GM20431 (cell line): Measurements from ENCODE around the gene COX7A1.

Experiments used
- in situ Hi-C: fragments of 300-500 bp; cut with MseI, MboI; formaldehyde crosslinking; loops from one replicate; pipeline ENCODE4 v1.15.0; 2020; ENCODE audit warnings: low sequenced_read_pairs; ENCODE audit not compliant: unreplicated experiment

Gene COX7A1

GRCh38 chr19:36113894-36114720 lies 38.1 kb downstream of the COX7A1 start:
- in situ Hi-C loops = no loop called here

DNA sequence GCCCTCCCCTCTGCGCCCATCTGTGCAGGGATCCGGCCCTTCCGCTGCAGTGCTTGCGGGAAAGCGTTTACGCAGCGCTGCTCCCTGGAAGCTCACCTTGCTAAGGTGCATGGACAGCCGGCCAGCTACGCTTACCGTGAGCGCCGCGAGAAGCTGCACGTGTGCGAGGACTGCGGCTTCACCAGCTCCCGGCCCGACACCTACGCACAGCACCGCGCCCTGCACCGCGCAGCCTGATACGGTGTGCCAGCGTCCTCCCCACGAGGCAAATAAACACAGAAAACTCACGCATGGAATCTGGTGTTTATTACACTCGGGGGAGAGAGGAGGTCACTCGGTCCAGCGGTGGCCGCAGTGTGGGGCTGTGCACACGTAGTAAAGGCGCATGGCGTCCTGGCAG lies 38.8 kb downstream of the COX7A1 start:
- in situ Hi-C loops = no loop called here

GRCh38 chr19:36112678-36113077 lies 39.6 kb downstream of the COX7A1 start:
- in situ Hi-C loops = no loop called here

- in situ Hi-C loops = no loop called here
These were observed 41.1 kb downstream of the COX7A1 start for GRCh38 chr19:36111200-36111539.

GRCh38 chr19:36110487-36111199 lies 41.6 kb downstream of the COX7A1 start, which contains the start of gene OVOL3:
Gene OVOL3 (plus strand): TSS chr19:36111143. CDS start chr19:36111203, 60 bp downstream.
- in situ Hi-C loops = no loop called here

DNA sequence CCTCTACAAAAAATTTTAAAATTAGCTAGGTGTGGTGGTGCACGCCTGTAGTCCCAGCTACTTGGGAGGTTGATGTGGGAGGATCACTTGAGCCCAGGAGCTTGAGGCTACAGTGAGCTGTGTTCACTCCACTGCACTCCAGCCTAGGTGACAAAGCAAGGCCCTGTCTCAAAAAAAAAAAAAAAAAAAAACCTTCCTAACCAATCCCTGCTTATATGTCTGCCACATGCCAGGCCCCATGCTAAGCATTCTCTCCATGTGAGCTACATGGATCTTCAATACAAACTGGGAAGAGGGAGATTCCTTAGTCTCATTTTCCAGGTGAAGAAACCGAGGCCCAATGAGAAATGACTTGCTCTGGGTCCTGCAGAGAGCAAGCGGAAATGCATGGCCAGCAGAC lies 43.6 kb downstream of the COX7A1 start:
- in situ Hi-C loops = no loop called here

GRCh38 chr19:36106991-36107390 lies 45.3 kb downstream of the COX7A1 start:
- in situ Hi-C loops = no loop called here

DNA sequence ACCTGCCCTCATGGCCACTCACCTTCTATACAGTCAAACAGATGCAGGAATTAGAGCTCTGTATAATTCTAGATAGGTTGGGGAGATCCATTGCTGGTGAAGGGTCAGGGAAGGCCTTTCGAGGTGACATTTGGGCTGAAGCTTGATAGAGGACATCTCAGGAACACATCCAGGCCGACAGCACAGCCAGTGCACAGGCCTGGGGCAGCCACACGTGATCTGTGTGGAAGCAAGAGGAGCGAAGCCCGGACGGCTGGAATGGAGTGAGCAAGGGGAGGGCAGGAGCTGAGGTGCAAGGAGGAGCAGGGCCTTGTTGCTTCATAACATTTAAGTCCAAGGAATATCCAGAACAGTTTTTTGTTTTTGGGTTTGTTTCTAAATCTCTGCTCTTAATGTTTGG lies 45.8 kb downstream of the COX7A1 start:
- in situ Hi-C loops = no loop called here

DNA sequence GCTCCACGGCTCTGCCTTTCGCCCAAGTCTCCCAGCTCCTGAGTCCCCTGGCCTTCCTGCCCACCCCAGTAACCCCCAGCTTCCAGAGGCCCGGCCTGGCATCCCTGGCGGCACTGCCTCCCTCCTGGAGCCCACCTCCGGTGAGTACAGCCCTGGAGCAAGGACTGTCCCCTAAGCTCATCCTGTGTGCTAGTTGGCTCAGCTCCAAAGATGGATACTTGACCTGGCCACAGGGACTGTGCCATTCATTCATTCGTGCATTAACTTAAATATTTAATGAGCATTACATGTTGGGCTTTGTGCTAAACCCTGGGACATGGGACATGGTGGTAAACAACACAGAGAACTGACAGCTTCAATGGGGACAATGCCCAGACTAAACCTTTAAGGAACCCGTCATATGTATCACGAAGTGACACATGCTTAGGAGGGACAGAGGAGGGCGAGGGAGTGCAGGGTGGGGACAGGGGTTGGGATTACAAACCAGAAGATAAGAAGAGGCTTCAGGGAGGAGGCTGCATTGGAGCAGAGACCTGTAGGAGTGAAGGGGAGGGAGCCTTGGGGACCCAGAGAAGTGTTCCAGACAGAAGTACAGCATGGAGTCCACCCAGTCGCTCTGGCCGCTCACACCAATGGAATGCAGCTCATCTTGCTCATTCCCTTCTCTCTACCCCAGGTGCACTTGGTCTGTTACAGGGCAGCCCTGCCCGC lies 48.2 kb downstream of the COX7A1 start:
- in situ Hi-C loops = no loop called here

DNA sequence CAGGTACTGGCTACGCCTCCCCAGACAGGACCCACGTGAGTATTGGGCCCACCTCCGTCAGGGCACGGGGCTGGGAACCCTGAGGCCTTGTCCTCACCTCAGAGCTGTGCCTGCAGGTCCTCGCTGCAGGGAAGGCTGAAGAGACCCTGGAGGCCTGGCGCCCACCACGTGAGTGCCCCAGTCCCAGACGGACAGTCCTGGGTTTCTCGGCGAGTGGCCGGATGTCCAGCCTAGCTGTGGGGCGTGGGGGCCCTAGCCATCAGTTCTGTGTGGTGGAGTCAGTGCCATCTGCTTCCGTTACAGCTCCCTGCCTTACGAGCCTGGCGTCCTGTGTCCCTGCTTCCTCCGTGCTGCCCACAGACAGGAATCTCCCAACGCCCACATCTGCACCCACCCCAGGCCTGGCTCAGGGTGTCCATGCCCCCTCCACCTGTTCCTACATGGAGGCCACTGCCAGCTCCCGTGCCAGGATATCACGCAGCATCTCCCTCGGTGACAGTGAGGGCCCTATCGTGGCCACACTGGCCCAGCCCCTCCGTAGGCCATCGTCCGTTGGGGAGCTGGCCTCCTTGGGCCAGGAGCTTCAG lies 49.1 kb downstream of the COX7A1 start:
- in situ Hi-C loops = no loop called here

GRCh38 chr19:36101550-36102327 lies 50.5 kb downstream of the COX7A1 start:
- in situ Hi-C loops = no loop called here
